ENCODE measurements around the gene RBPJL.
A peak's percentile ranks its signal among the peaks of the same experiment; 100 is the strongest.

RBPJL gene

GRCh38 chr20:45283551-45284057, 23.0 kb upstream of the RBPJL start:
- Mint-ChIP-seq H3K27me3 (peaks cover 53% of the 10 kb centered on the region in 2 donors), H3K9me3 (no peaks in the 10 kb centered on the region), H3K27ac (no peak overlapping the region), H3K4me3 (no peak overlapping the region), H3K4me1 (ENCODE audit: low read depth in 2 of 2) (no peaks in the 10 kb centered on the region), H3K36me3 (ENCODE audit: insufficient read depth) (no peaks in the 10 kb centered on the region)
- ATAC-seq (replicated peaks) (no peak), DNase-seq (no peak)

GRCh38 chr20:45288376-45288775, 18.3 kb upstream of the RBPJL start:
- no peaks in the 10 kb centered on the region for H3K36me3 Mint-ChIP-seq (ENCODE audit: insufficient read depth)
- ATAC-seq (replicated peaks), result no peak
- H3K27ac Mint-ChIP-seq, result no peak overlapping the region

GRCh38 chr20:45288860-45289259, 17.8 kb upstream of the RBPJL start:
- Mint-ChIP-seq H3K9me3 (no peaks in the 10 kb centered on the region), H3K4me1 (ENCODE audit: low read depth in 2 of 2) (peaks cover 1 to 14% of the 10 kb centered on the region in 2 donors), H3K27ac (no peak overlapping the region), H3K27me3 (peaks cover 35 to 71% of the 10 kb centered on the region in 2 donors), H3K4me3 (no peak overlapping the region), H3K36me3 (ENCODE audit: insufficient read depth) (no peaks in the 10 kb centered on the region)
- no peak for DNase-seq
- ATAC-seq (replicated peaks), result no peak

More at GRCh38 chr20:45288376-45288775, 18.3 kb upstream of the RBPJL start:
- Mint-ChIP-seq H3K27me3 (peaks cover 37 to 69% of the 10 kb centered on the region in 2 donors), H3K9me3 (no peaks in the 10 kb centered on the region), H3K4me3 (no peak overlapping the region), H3K4me1 (ENCODE audit: low read depth in 2 of 2) (peaks cover 0 to 10% of the 10 kb centered on the region in 2 donors)
- DNase-seq, result no peak

- DNase-seq (no peak), ATAC-seq (replicated peaks) (no peak)
- no peaks in the 10 kb centered on the region for H3K9me3 Mint-ChIP-seq
- peaks cover 31 to 69% of the 10 kb centered on the region in 2 donors for H3K27me3 Mint-ChIP-seq
- H3K36me3 Mint-ChIP-seq (ENCODE audit: insufficient read depth), result no peaks in the 10 kb centered on the region
- no peak overlapping the region for H3K4me3 Mint-ChIP-seq
- H3K4me1 Mint-ChIP-seq (ENCODE audit: low read depth in 2 of 2), result peaks cover 3 to 15% of the 10 kb centered on the region in 2 donors
- no peak overlapping the region for H3K27ac Mint-ChIP-seq
These were observed 16.5 kb upstream of the RBPJL start for GRCh38 chr20:45289942-45290676.

- Mint-ChIP-seq H3K36me3 (ENCODE audit: insufficient read depth) (no peaks in the 10 kb centered on the region), H3K27me3 (peaks cover 31 to 69% of the 10 kb centered on the region in 2 donors), H3K4me1 (ENCODE audit: low read depth in 2 of 2) (peaks cover 3 to 15% of the 10 kb centered on the region in 2 donors), H3K27ac (no peak overlapping the region), H3K9me3 (no peaks in the 10 kb centered on the region), H3K4me3 (no peak overlapping the region)
- ATAC-seq (replicated peaks) (peak; percentile 42), DNase-seq (peak; percentile 63 to 68 (median 64))
These were observed 15.8 kb upstream of the RBPJL start for GRCh38 chr20:45290677-45291355.

- DNase-seq (no peak), ATAC-seq (replicated peaks) (no peak)
- Mint-ChIP-seq H3K27ac (no peak overlapping the region), H3K9me3 (no peaks in the 10 kb centered on the region), H3K4me1 (ENCODE audit: low read depth in 2 of 2) (peaks cover 3 to 15% of the 10 kb centered on the region in 2 donors), H3K27me3 (peaks cover 37 to 75% of the 10 kb centered on the region in 2 donors), H3K36me3 (ENCODE audit: insufficient read depth) (no peaks in the 10 kb centered on the region), H3K4me3 (no peak overlapping the region)
These were observed 15.1 kb upstream of the RBPJL start for GRCh38 chr20:45291526-45291925.

- no peaks in the 10 kb centered on the region for H3K36me3 Mint-ChIP-seq (ENCODE audit: insufficient read depth)
- ATAC-seq (replicated peaks) (no peak), DNase-seq (no peak)
- peaks cover 3 to 15% of the 10 kb centered on the region in 2 donors for H3K4me1 Mint-ChIP-seq (ENCODE audit: low read depth in 2 of 2)
- H3K27me3 Mint-ChIP-seq, result peaks cover 32 to 74% of the 10 kb centered on the region in 2 donors
- no peak overlapping the region for H3K27ac Mint-ChIP-seq
- no peaks in the 10 kb centered on the region for H3K9me3 Mint-ChIP-seq
- peak overlapping the region in 1 of 2 donors; percentile 34 for H3K4me3 Mint-ChIP-seq
These were observed 14.3 kb upstream of the RBPJL start for GRCh38 chr20:45292343-45292742.

GRCh38 chr20:45293041-45294002, 13.3 kb upstream of the RBPJL start:
- Mint-ChIP-seq H3K4me1 (ENCODE audit: low read depth in 2 of 2) (peaks cover 3 to 15% of the 10 kb centered on the region in 2 donors), H3K4me3 (peak overlapping the region; percentile 66 to 75), H3K27me3 (peaks cover 26 to 74% of the 10 kb centered on the region in 2 donors), H3K36me3 (ENCODE audit: insufficient read depth) (no peaks in the 10 kb centered on the region), H3K9me3 (no peaks in the 10 kb centered on the region), H3K27ac (no peak overlapping the region)
- peak; percentile 92 for ATAC-seq (replicated peaks)
- peak; percentile 80 to 84 (median 81) for DNase-seq

GRCh38 chr20:45294003-45294368, 12.7 kb upstream of the RBPJL start:
- H3K27me3 Mint-ChIP-seq, result peaks cover 19 to 74% of the 10 kb centered on the region in 2 donors
- H3K36me3 Mint-ChIP-seq (ENCODE audit: insufficient read depth), result no peaks in the 10 kb centered on the region
- peak overlapping the region; percentile 66 to 75 for H3K4me3 Mint-ChIP-seq
- H3K27ac Mint-ChIP-seq, result no peak overlapping the region
- no peaks in the 10 kb centered on the region for H3K9me3 Mint-ChIP-seq
- DNase-seq (no peak), ATAC-seq (replicated peaks) (no peak)
- peaks cover 3 to 15% of the 10 kb centered on the region in 2 donors for H3K4me1 Mint-ChIP-seq (ENCODE audit: low read depth in 2 of 2)

GRCh38 chr20:45294659-45295058, 12.0 kb upstream of the RBPJL start:
- Mint-ChIP-seq H3K27ac (no peak overlapping the region), H3K4me3 (no peak overlapping the region), H3K36me3 (ENCODE audit: insufficient read depth) (no peaks in the 10 kb centered on the region), H3K9me3 (no peaks in the 10 kb centered on the region), H3K4me1 (ENCODE audit: low read depth in 2 of 2) (peaks cover 3 to 15% of the 10 kb centered on the region in 2 donors), H3K27me3 (peaks cover 20 to 76% of the 10 kb centered on the region in 2 donors)
- DNase-seq, result no peak
- ATAC-seq (replicated peaks), result no peak

- no peaks in the 10 kb centered on the region for H3K36me3 Mint-ChIP-seq (ENCODE audit: insufficient read depth)
- no peaks in the 10 kb centered on the region for H3K9me3 Mint-ChIP-seq
- ATAC-seq (replicated peaks) (no peak), DNase-seq (no peak)
- H3K27ac Mint-ChIP-seq, result peak overlapping the region in 1 of 2 donors; percentile 47
- peaks cover 3 to 7% of the 10 kb centered on the region in 2 donors for H3K4me1 Mint-ChIP-seq (ENCODE audit: low read depth in 2 of 2)
- H3K4me3 Mint-ChIP-seq, result no peak overlapping the region
- peaks cover 21 to 50% of the 10 kb centered on the region in 2 donors for H3K27me3 Mint-ChIP-seq
These were observed 8.7 kb upstream of the RBPJL start for GRCh38 chr20:45297786-45298497.

GRCh38 chr20:45299786-45300185, 6.9 kb upstream of the RBPJL start:
- H3K27ac Mint-ChIP-seq, result no peak overlapping the region
- no peak overlapping the region for H3K4me3 Mint-ChIP-seq
- DNase-seq (no peak), ATAC-seq (replicated peaks) (no peak)
- H3K27me3 Mint-ChIP-seq, result peaks cover 29 to 55% of the 10 kb centered on the region in 2 donors
- H3K9me3 Mint-ChIP-seq, result no peaks in the 10 kb centered on the region
- H3K4me1 Mint-ChIP-seq (ENCODE audit: low read depth in 2 of 2), result peaks cover 0 to 2% of the 10 kb centered on the region in 2 donors
- H3K36me3 Mint-ChIP-seq (ENCODE audit: insufficient read depth), result no peaks in the 10 kb centered on the region

Data from effector memory CD8-positive, alpha-beta T cell (primary cell).